HG02588 (cell line): ENCODE measurements around the gene SAMD4A.

Source experiments
- ATAC-seq: cut with Tn5 transposase; IDR thresholded peaks from one replicate; pipeline ENCODE4 v1.9.1; 2021; ENCODE audit warnings: mild to moderate bottlenecking, moderate library complexity; ENCODE audit not compliant: unreplicated experiment

The SAMD4A gene

GRCh38 chr14:54815016-54815415 lies 248.1 kb downstream of the SAMD4A start:
- no peak for ATAC-seq

DNA sequence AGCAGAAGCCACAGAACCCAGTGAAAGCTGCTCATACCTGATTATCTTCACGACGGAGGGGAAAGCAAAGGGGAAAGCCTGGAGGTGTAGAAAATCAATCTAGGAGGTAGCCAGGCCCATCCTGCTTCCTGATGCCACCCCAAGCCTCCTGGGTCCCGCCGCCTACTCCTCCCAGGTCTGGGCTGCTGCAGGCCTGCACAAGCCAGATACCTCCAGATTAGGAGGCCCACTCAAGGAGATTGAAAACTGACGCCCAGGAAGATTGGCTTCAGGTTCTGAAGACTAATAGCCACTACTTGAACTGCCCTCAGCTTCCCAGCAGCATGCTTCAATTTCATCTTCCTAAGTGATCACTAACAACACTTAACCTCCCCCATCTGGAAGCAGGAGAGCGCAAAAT lies 248.6 kb downstream of the SAMD4A start:
- no peak for ATAC-seq

- ATAC-seq, result no peak
Observed at GRCh38 chr14:54816450-54816849, 249.5 kb downstream of the SAMD4A start.

GRCh38 chr14:54817506-54817905 lies 250.6 kb downstream of the SAMD4A start:
- ATAC-seq, result no peak

GRCh38 chr14:54818201-54819133 lies 251.5 kb downstream of the SAMD4A start:
- ATAC-seq, result no peak

DNA sequence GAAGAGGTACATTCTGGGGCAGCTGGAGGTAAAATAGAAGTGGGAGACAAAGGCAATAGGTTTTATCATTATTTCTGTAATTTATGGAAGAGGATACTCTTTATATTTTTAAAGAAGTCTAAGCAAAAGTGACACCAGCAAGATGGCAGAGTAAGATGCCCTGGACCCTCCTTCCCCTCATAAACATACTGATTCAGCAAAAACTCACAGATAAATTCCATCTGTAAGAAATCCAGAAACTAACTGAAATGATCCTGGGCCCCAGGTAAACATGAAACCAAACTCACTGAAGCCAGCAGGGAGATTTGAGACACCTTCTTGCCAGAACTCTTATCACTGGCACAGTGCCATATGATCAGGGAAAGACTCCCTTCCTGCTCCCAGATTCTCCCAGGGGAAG lies 255.8 kb downstream of the SAMD4A start:
- ATAC-seq, result no peak

- ATAC-seq, result no peak
Observed at GRCh38 chr14:54823757-54824549, 257.0 kb downstream of the SAMD4A start.

DNA sequence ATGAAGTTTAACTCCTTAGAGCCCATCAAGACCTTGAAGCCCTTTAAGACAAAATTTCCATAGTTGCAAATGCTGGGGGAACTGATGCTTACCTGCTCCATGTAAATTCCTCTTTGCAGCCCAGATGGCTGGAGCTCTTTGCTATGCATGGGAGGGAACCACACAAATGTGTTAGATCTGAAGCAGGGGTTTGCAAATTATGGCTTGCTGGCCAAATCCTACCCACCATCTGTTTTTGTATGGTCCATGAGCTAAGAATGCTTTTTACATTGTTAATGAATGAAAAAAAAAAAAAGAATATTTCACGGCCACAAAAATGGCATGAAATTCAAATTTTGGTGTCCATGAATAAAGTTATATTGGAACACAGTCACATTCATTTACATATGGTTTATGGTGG lies 261.1 kb downstream of the SAMD4A start:
- no peak for ATAC-seq

GRCh38 chr14:54829486-54830224 lies 262.7 kb downstream of the SAMD4A start:
- ATAC-seq, result no peak

GRCh38 chr14:54830650-54831049 lies 263.7 kb downstream of the SAMD4A start:
- ATAC-seq, result no peak

DNA sequence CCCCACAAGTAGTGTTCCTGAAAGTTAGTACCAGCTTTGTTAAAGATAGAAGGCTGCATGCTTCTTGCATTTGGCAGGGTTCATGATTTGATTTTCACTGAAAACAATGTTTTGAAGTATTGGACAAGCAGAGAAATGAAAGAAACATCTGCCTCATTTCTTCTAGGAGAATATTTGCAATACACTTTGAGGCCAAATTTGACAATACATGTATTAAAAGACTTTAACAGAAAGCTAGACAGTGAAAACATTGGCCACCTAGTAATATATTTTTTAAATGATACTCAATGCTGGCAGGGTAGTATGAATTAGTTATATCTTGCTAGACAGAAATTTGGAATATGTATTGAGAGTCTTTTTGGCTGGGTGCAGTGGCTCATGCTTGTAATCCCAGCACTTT lies 267.2 kb downstream of the SAMD4A start:
- no peak for ATAC-seq

DNA sequence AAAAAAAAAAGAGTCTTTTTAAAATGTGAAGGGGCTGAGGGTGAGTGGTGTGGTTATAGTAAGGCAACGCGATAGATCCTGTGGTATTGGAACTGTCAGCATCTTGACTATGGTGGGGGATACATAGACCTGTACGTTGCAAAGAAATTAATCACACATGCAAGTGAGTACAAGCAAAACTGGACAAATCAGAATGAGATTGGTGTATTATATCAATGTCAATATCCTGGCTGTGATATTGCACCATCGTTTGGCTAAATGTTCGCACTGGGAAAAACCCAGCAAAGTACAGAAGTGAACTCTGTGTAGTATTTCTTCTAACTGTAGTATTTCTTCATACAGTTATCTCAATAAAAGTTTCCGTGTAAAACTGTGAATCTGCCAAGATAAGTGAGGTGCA lies 267.8 kb downstream of the SAMD4A start:
- no peak for ATAC-seq

DNA sequence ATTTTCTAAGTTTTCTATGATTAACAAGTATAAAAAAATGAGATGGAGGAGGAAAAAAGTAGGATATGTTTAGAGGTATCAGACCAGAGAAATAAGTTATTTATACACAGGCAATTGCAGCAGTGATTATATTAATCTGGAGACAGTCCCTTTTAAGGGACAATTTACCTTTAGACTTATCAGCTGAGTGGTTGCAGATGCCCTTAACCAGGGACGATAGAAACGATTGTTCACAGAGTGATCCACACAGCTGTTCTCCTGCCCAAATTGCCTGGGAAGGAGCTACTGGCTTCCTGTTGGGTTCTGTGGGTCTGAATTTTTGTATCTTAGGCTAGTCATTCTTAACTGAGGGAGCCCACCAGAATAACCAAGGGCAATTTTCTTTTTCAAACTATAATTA lies 269.3 kb downstream of the SAMD4A start:
- no peak for ATAC-seq

GRCh38 chr14:54837508-54838149 lies 270.7 kb downstream of the SAMD4A start:
- ATAC-seq, result no peak

- no peak for ATAC-seq
Observed at GRCh38 chr14:54838931-54839512, 272.1 kb downstream of the SAMD4A start.

DNA sequence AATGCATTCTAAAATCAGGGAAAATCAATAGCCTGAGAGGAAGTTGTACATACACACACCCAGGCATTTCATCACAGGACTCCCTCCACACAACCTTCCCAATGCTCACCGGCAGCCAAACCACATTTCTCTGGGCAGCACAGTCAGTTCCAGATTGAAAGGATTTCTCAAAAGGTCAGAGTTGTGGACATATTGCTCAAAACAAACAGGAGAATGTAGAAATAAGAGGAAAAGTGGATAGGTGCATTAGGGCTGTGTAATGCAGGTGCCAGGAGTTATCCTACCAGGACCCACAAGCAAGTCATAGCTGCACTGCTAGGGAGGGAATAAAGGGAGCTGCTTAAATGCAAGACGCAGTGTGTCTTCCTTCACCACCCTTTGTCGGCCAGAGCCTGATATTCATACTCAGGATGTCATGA lies 272.8 kb downstream of the SAMD4A start:
- ATAC-seq, result no peak

GRCh38 chr14:54840336-54840735 lies 273.4 kb downstream of the SAMD4A start:
- no peak for ATAC-seq

DNA sequence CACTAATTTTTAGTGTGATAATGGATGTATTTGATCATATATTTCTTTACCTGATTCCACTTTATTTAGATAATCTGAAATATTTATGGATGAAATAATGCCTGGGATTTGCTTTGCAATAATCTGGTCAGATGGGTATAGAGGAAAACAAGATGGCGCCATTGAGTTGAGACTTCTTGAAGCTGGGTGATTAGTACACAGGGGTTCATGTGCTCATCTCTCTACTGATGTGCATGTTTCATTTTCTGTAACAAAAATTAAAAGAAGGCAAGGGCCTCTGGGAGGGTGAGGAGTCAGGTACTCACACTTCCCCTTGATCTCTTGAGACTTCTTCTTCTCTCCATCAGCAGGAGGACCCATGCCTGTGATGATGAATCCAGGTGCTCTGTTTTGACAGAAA lies 273.9 kb downstream of the SAMD4A start:
- ATAC-seq, result no peak
